K562 (cell line): ENCODE data around the gene AMBP.

Experiments used
- JUN ChIP-seq, 2 experiments: sonication (generic) in 1 of 2; formaldehyde crosslinking in 1 of 2; IDR thresholded peaks; 2 replicates each; pipeline versions ENCODE4 v1.6.1 to v1.8.0; 2012 to 2022; ENCODE audit warnings: borderline replicate concordance in 2 of 2, mild to moderate bottlenecking in 2 of 2, improper control_type of control experiment in 1 of 2, low read depth in 1 of 2, low read length in 1 of 2, missing genetic modification reagents in 1 of 2
- RCOR1 ChIP-seq, 2 experiments: IDR thresholded peaks; 2 replicates each; pipeline ENCODE4 v1.6.1; 2012; ENCODE audit warnings: low read depth in 2 of 2, low read length in 2 of 2, borderline replicate concordance in 1 of 2, improper control_type of control experiment in 1 of 2
- ZNF12 ChIP-seq: sonication (generic); formaldehyde crosslinking; IDR thresholded peaks from 2 replicates; pipeline ENCODE4 v1.4.0; 2020; ENCODE audit warnings: mild to moderate bottlenecking, missing genetic modification reagents
- TF ChIP-seq, protein P1 (sequence below), 3 experiments: IDR thresholded peaks in 2 of 3; conservative IDR thresholded peaks in 1 of 3; 2 replicates each; pipeline ENCODE4 v1.5.1; 2011 to 2012; ENCODE audit warnings: low read length in 3 of 3, mild to moderate bottlenecking in 3 of 3, control low read depth in 2 of 3, improper control_type of control experiment in 1 of 3, inconsistent platforms in 1 of 3, low read depth in 1 of 3, mixed read lengths in 1 of 3, moderate library complexity in 1 of 3; ENCODE audit not compliant: insufficient read depth in 2 of 3

DNA sequence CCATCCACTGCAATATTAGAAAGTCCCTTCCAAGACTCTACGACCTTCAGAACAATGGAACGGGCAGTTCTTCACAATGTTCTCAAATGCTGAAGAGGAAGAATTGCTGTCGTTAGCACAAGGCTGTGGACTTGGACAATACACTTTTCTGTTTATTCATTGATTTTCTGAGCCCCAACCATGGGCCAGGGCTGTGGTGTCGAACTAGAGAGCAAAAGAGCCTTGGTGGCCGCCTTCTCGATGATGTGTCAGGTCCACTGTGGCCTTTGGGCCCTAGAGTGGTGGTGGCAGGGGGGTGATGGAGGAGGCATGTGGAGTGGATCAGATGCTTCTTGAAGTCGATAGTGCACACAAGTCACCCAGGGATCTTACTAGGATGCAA is 39.5 kb upstream of the AMBP start:
- TF ChIP-seq, protein P1, sequence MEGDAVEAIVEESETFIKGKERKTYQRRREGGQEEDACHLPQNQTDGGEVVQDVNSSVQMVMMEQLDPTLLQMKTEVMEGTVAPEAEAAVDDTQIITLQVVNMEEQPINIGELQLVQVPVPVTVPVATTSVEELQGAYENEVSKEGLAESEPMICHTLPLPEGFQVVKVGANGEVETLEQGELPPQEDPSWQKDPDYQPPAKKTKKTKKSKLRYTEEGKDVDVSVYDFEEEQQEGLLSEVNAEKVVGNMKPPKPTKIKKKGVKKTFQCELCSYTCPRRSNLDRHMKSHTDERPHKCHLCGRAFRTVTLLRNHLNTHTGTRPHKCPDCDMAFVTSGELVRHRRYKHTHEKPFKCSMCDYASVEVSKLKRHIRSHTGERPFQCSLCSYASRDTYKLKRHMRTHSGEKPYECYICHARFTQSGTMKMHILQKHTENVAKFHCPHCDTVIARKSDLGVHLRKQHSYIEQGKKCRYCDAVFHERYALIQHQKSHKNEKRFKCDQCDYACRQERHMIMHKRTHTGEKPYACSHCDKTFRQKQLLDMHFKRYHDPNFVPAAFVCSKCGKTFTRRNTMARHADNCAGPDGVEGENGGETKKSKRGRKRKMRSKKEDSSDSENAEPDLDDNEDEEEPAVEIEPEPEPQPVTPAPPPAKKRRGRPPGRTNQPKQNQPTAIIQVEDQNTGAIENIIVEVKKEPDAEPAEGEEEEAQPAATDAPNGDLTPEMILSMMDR (IDR thresholded peaks at IDR 0.05 in 2 of 3, conservative IDR thresholded peaks at IDR 0.05 in 1 of 3; ENCODE audit: insufficient read depth in 2 of 3, low read depth in 1 of 3, low read length in 3 of 3), result no peak
- no peak for TF ChIP-seq RCOR1 (IDR thresholded peaks at IDR 0.05; ENCODE audit: borderline replicate concordance in 1 of 2, low read depth in 2 of 2, low read length in 2 of 2)
- TF ChIP-seq ZNF12 (CRISPR knock-in tag), result no peak
- TF ChIP-seq JUN (IDR thresholded peaks at IDR 0.05; ENCODE audit: borderline replicate concordance, low read depth, low read length), result no peak
- no peak for TF ChIP-seq JUN (CRISPR knock-in tag; IDR thresholded peaks at IDR 0.05; ENCODE audit: borderline replicate concordance)
